ENCODE measurements around the gene HDAC11. TPM values are rescaled to one million over a fixed set of nuclear protein-coding genes. Genes with fewer than 3 reads are reported as not detected.

Gene HDAC11
- total RNA-seq, 2 experiments from 2014 or later = 4.5 to 4.6 TPM

- Mint-ChIP-seq H3K27me3 (no peaks in the 10 kb centered on the region), H3K36me3 (ENCODE audit: low read depth) (no peaks in the 10 kb centered on the region), H3K4me3 (no peak overlapping the region), H3K27ac (no peak overlapping the region), H3K9me3 (no peaks in the 10 kb centered on the region), H3K4me1 (ENCODE audit: low read depth) (no peaks in the 10 kb centered on the region)
- H3K4me3 ChIP-seq (ENCODE audit: low read length) = no peak overlapping the region
- TF ChIP-seq, protein P1, sequence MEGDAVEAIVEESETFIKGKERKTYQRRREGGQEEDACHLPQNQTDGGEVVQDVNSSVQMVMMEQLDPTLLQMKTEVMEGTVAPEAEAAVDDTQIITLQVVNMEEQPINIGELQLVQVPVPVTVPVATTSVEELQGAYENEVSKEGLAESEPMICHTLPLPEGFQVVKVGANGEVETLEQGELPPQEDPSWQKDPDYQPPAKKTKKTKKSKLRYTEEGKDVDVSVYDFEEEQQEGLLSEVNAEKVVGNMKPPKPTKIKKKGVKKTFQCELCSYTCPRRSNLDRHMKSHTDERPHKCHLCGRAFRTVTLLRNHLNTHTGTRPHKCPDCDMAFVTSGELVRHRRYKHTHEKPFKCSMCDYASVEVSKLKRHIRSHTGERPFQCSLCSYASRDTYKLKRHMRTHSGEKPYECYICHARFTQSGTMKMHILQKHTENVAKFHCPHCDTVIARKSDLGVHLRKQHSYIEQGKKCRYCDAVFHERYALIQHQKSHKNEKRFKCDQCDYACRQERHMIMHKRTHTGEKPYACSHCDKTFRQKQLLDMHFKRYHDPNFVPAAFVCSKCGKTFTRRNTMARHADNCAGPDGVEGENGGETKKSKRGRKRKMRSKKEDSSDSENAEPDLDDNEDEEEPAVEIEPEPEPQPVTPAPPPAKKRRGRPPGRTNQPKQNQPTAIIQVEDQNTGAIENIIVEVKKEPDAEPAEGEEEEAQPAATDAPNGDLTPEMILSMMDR (IDR thresholded peaks at IDR 0.05) = no peak
- H3K9me3 ChIP-seq (ENCODE audit: control insufficient read depth in 1 of 2, insufficient read depth in 1 of 2, low read length in 2 of 2) = no peaks in the 10 kb centered on the region
- no peaks in the 10 kb centered on the region for H3K4me1 ChIP-seq (ENCODE audit: insufficient read depth, low read length)
- ChIA-PET POLR2A (no interaction called here), CTCF (no interaction called here)
- no peak for DNase-seq
- ATAC-seq (ENCODE audit: poor library complexity) = no peak
- intact Hi-C loops (cut with DNase I, micrococcal nuclease) = no loop called here
- no peaks in the 10 kb centered on the region for H3K36me3 ChIP-seq (ENCODE audit: insufficient read depth, low read length)
- no peaks in the 10 kb centered on the region for H3K27me3 ChIP-seq (ENCODE audit: control insufficient read depth in 1 of 2, insufficient read depth in 2 of 2, low read length in 2 of 2)
- no peak overlapping the region for H3K27ac ChIP-seq (ENCODE audit: low read depth in 1 of 2, low read length in 2 of 2)
These were observed 50.3 kb downstream of the HDAC11 start for GRCh38 chr3:13530241-13531009.

DNA sequence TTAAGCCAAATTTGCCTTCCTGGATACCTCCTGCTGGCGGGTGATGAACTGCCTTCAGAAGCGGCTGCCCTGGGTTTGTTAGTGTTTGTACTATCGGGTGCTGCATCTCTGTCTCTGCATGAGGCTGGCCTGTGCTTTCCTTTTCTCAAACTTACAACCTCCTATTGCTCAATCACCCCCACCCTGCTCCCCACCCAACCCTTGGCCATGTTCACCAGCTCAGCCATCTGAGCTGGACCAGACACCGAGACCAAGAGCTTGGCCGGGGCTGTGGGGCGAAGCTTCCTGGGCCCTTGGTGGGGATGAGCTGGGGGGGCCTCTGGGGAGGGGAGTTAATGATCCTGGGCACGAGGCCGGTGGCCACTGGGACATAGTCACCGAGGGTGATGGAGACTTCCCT is 52.0 kb downstream of the HDAC11 start:
- H3K27ac ChIP-seq (ENCODE audit: low read depth in 1 of 2, low read length in 2 of 2) = no peak overlapping the region
- H3K4me3 ChIP-seq (ENCODE audit: low read length) = no peak overlapping the region
- ATAC-seq (ENCODE audit: poor library complexity) = no peak
- TF ChIP-seq, protein P1 (IDR thresholded peaks at IDR 0.05) = no peak
- intact Hi-C loops (cut with DNase I, micrococcal nuclease) = no loop called here
- no peaks in the 10 kb centered on the region for H3K36me3 ChIP-seq (ENCODE audit: insufficient read depth, low read length)
- no peak for DNase-seq
- no peaks in the 10 kb centered on the region for H3K27me3 Mint-ChIP-seq
- H3K27me3 ChIP-seq (ENCODE audit: control insufficient read depth in 1 of 2, insufficient read depth in 2 of 2, low read length in 2 of 2) = no peaks in the 10 kb centered on the region
- no peaks in the 10 kb centered on the region for H3K9me3 Mint-ChIP-seq
- no peaks in the 10 kb centered on the region for H3K36me3 Mint-ChIP-seq (ENCODE audit: low read depth)
- H3K27ac Mint-ChIP-seq = no peak overlapping the region
- ChIA-PET POLR2A (no interaction called here), CTCF (interaction anchor here (0.6 kb wide), 1 partner anchor 705 kb away, joined by 3 read pairs; no protein-coding TSS in a partner anchor)
- H3K4me1 Mint-ChIP-seq (ENCODE audit: low read depth) = peaks cover 8% of the 10 kb centered on the region
- no peak overlapping the region for H3K4me3 Mint-ChIP-seq
- no peaks in the 10 kb centered on the region for H3K9me3 ChIP-seq (ENCODE audit: control insufficient read depth in 1 of 2, insufficient read depth in 1 of 2, low read length in 2 of 2)
- peaks cover 8% of the 10 kb centered on the region for H3K4me1 ChIP-seq (ENCODE audit: insufficient read depth, low read length)

GRCh38 chr3:13532631-13533030 is 52.5 kb downstream of the HDAC11 start:
- Mint-ChIP-seq H3K4me3 (no peak overlapping the region), H3K36me3 (ENCODE audit: low read depth) (no peaks in the 10 kb centered on the region), H3K9me3 (no peaks in the 10 kb centered on the region), H3K4me1 (ENCODE audit: low read depth) (peaks cover 8% of the 10 kb centered on the region), H3K27ac (no peak overlapping the region), H3K27me3 (no peaks in the 10 kb centered on the region)
- intact Hi-C loops (cut with DNase I, micrococcal nuclease) = no loop called here
- ChIA-PET CTCF (no interaction called here), POLR2A (no interaction called here)
- Histone ChIP-seq H3K4me1 (ENCODE audit: insufficient read depth, low read length) (peaks cover 8% of the 10 kb centered on the region), H3K4me3 (ENCODE audit: low read length) (no peak overlapping the region), H3K36me3 (ENCODE audit: insufficient read depth, low read length) (no peaks in the 10 kb centered on the region), H3K27ac (ENCODE audit: low read depth in 1 of 2, low read length in 2 of 2) (no peak overlapping the region), H3K9me3 (ENCODE audit: control insufficient read depth in 1 of 2, insufficient read depth in 1 of 2, low read length in 2 of 2) (no peaks in the 10 kb centered on the region), H3K27me3 (ENCODE audit: control insufficient read depth in 1 of 2, insufficient read depth in 2 of 2, low read length in 2 of 2) (no peaks in the 10 kb centered on the region)
- TF ChIP-seq, protein P1 (IDR thresholded peaks at IDR 0.05) = no peak
- ATAC-seq (ENCODE audit: poor library complexity) = no peak
- DNase-seq = no peak

Data from CD4-positive, alpha-beta T cell (primary cell).